ENCODE data around the gene USH2A. TPM values are rescaled to one million over a fixed set of nuclear protein-coding genes. Genes with fewer than 3 reads are reported as not detected.

The USH2A gene
- total RNA-seq, 2 experiments from 2014 or later: not detected

- H3K9me3 Mint-ChIP-seq: peaks cover 8% of the 10 kb centered on the region
- POLR2A ChIA-PET: no interaction called here
Measured at GRCh38 chr1:215844266-215844665, 579.0 kb downstream of the USH2A start.

GRCh38 chr1:215842905-215843304 lies 580.3 kb downstream of the USH2A start:
- CTCF ChIA-PET: interaction anchor here (0.7 kb wide), 1 partner anchor 26 kb away, joined by 3 read pairs; no protein-coding TSS in a partner anchor
- DNase-seq: no peak
- no peaks in the 10 kb centered on the region for H3K4me1 Mint-ChIP-seq
- H3K4me3 Mint-ChIP-seq: no peak overlapping the region
- no peak overlapping the region for H3K27ac Mint-ChIP-seq
- no peaks in the 10 kb centered on the region for H3K27me3 Mint-ChIP-seq
- H3K36me3 Mint-ChIP-seq (ENCODE audit: low read depth): no peaks in the 10 kb centered on the region
- peaks cover 8% of the 10 kb centered on the region for H3K9me3 Mint-ChIP-seq
- POLR2A ChIA-PET: no interaction called here

More at GRCh38 chr1:215844266-215844665, 579.0 kb downstream of the USH2A start:
- H3K4me1 Mint-ChIP-seq: no peaks in the 10 kb centered on the region
- no peak for DNase-seq
- CTCF ChIA-PET: no interaction called here
- H3K27me3 Mint-ChIP-seq: no peaks in the 10 kb centered on the region
- H3K4me3 Mint-ChIP-seq: no peak overlapping the region
- H3K36me3 Mint-ChIP-seq (ENCODE audit: low read depth): no peaks in the 10 kb centered on the region
- H3K27ac Mint-ChIP-seq: no peak overlapping the region

GRCh38 chr1:215835951-215836350 lies 587.3 kb downstream of the USH2A start:
- ChIA-PET CTCF (no interaction called here), POLR2A (no interaction called here)
- Mint-ChIP-seq H3K4me1 (no peaks in the 10 kb centered on the region), H3K36me3 (ENCODE audit: low read depth) (no peaks in the 10 kb centered on the region), H3K9me3 (no peaks in the 10 kb centered on the region), H3K27me3 (no peaks in the 10 kb centered on the region), H3K4me3 (no peak overlapping the region), H3K27ac (no peak overlapping the region)
- no peak for DNase-seq

GRCh38 chr1:215833941-215834729 lies 589.1 kb downstream of the USH2A start:
- DNase-seq: no peak
- Mint-ChIP-seq H3K27me3 (no peaks in the 10 kb centered on the region), H3K4me3 (no peak overlapping the region), H3K9me3 (no peaks in the 10 kb centered on the region), H3K27ac (no peak overlapping the region), H3K36me3 (ENCODE audit: low read depth) (no peaks in the 10 kb centered on the region), H3K4me1 (no peaks in the 10 kb centered on the region)
- POLR2A ChIA-PET: no interaction called here
- CTCF ChIA-PET: no interaction called here

GRCh38 chr1:215830226-215830810 lies 592.9 kb downstream of the USH2A start:
- ChIA-PET POLR2A (no interaction called here), CTCF (no interaction called here)
- no peak overlapping the region for H3K4me3 Mint-ChIP-seq
- DNase-seq: no peak
- no peaks in the 10 kb centered on the region for H3K4me1 Mint-ChIP-seq
- no peak overlapping the region for H3K27ac Mint-ChIP-seq
- H3K36me3 Mint-ChIP-seq (ENCODE audit: low read depth): no peaks in the 10 kb centered on the region
- H3K27me3 Mint-ChIP-seq: no peaks in the 10 kb centered on the region
- peaks cover 3% of the 10 kb centered on the region for H3K9me3 Mint-ChIP-seq

GRCh38 chr1:215825056-215825455 lies 598.2 kb downstream of the USH2A start:
- Mint-ChIP-seq H3K9me3 (peaks cover 7% of the 10 kb centered on the region), H3K27ac (no peak overlapping the region)

GRCh38 chr1:215824245-215824644 lies 599.0 kb downstream of the USH2A start:
- Mint-ChIP-seq H3K9me3 (peaks cover 7% of the 10 kb centered on the region), H3K4me3 (no peak overlapping the region), H3K36me3 (ENCODE audit: low read depth) (no peaks in the 10 kb centered on the region), H3K4me1 (no peaks in the 10 kb centered on the region), H3K27ac (no peak overlapping the region), H3K27me3 (no peaks in the 10 kb centered on the region)
- ChIA-PET CTCF (no interaction called here), POLR2A (no interaction called here)
- DNase-seq: no peak

More at GRCh38 chr1:215825056-215825455, 598.2 kb downstream of the USH2A start:
- Mint-ChIP-seq H3K4me1 (no peaks in the 10 kb centered on the region), H3K4me3 (no peak overlapping the region), H3K27me3 (no peaks in the 10 kb centered on the region), H3K36me3 (ENCODE audit: low read depth) (no peaks in the 10 kb centered on the region)
- CTCF ChIA-PET: no interaction called here
- DNase-seq: no peak
- POLR2A ChIA-PET: no interaction called here

GRCh38 chr1:215819114-215819513 lies 604.1 kb downstream of the USH2A start:
- no peaks in the 10 kb centered on the region for H3K9me3 Mint-ChIP-seq
- H3K36me3 Mint-ChIP-seq (ENCODE audit: low read depth): no peaks in the 10 kb centered on the region
- H3K4me1 Mint-ChIP-seq: no peaks in the 10 kb centered on the region
- CTCF ChIA-PET: no interaction called here
- DNase-seq: no peak
- no peak overlapping the region for H3K4me3 Mint-ChIP-seq
- H3K27ac Mint-ChIP-seq: no peak overlapping the region
- POLR2A ChIA-PET: no interaction called here
- no peaks in the 10 kb centered on the region for H3K27me3 Mint-ChIP-seq

GRCh38 chr1:215807911-215808436 lies 615.3 kb downstream of the USH2A start:
- Mint-ChIP-seq H3K4me3 (no peak overlapping the region), H3K4me1 (no peaks in the 10 kb centered on the region), H3K36me3 (ENCODE audit: low read depth) (no peaks in the 10 kb centered on the region), H3K9me3 (peaks cover 20% of the 10 kb centered on the region), H3K27ac (no peak overlapping the region), H3K27me3 (no peaks in the 10 kb centered on the region)
- ChIA-PET POLR2A (no interaction called here), CTCF (no interaction called here)
- DNase-seq: no peak

- H3K4me1 Mint-ChIP-seq: no peaks in the 10 kb centered on the region
- POLR2A ChIA-PET: no interaction called here
- H3K9me3 Mint-ChIP-seq: peaks cover 14% of the 10 kb centered on the region
- DNase-seq: no peak
- H3K4me3 Mint-ChIP-seq: no peak overlapping the region
- no peak overlapping the region for H3K27ac Mint-ChIP-seq
- H3K27me3 Mint-ChIP-seq: no peaks in the 10 kb centered on the region
- H3K36me3 Mint-ChIP-seq (ENCODE audit: low read depth): no peaks in the 10 kb centered on the region
- CTCF ChIA-PET: no interaction called here
Measured at GRCh38 chr1:215807218-215807617, 616.0 kb downstream of the USH2A start.

- H3K4me3 Mint-ChIP-seq: no peak overlapping the region
- peaks cover 7% of the 10 kb centered on the region for H3K9me3 Mint-ChIP-seq
- DNase-seq: no peak
- ChIA-PET POLR2A (no interaction called here), CTCF (no interaction called here)
- no peaks in the 10 kb centered on the region for H3K36me3 Mint-ChIP-seq (ENCODE audit: low read depth)
- no peaks in the 10 kb centered on the region for H3K4me1 Mint-ChIP-seq
- H3K27ac Mint-ChIP-seq: no peak overlapping the region
- H3K27me3 Mint-ChIP-seq: no peaks in the 10 kb centered on the region
Measured at GRCh38 chr1:215797859-215798258, 625.4 kb downstream of the USH2A start.

- H3K36me3 Mint-ChIP-seq (ENCODE audit: low read depth): no peaks in the 10 kb centered on the region
- H3K27me3 Mint-ChIP-seq: no peaks in the 10 kb centered on the region
- H3K9me3 Mint-ChIP-seq: peaks cover 2% of the 10 kb centered on the region
- POLR2A ChIA-PET: no interaction called here
- no peaks in the 10 kb centered on the region for H3K4me1 Mint-ChIP-seq
- CTCF ChIA-PET: no interaction called here
- no peak for DNase-seq
- H3K4me3 Mint-ChIP-seq: no peak overlapping the region
- no peak overlapping the region for H3K27ac Mint-ChIP-seq
Measured at GRCh38 chr1:215794156-215794555, 629.1 kb downstream of the USH2A start.

GRCh38 chr1:215793180-215793579 lies 630.1 kb downstream of the USH2A start:
- no peak for DNase-seq
- no peaks in the 10 kb centered on the region for H3K36me3 Mint-ChIP-seq (ENCODE audit: low read depth)
- no peaks in the 10 kb centered on the region for H3K4me1 Mint-ChIP-seq
- no peaks in the 10 kb centered on the region for H3K9me3 Mint-ChIP-seq
- ChIA-PET POLR2A (no interaction called here), CTCF (no interaction called here)
- H3K27me3 Mint-ChIP-seq: no peaks in the 10 kb centered on the region
- no peak overlapping the region for H3K4me3 Mint-ChIP-seq
- no peak overlapping the region for H3K27ac Mint-ChIP-seq

- H3K9me3 Mint-ChIP-seq: no peaks in the 10 kb centered on the region
- POLR2A ChIA-PET: no interaction called here
- H3K4me1 Mint-ChIP-seq: no peaks in the 10 kb centered on the region
- DNase-seq: no peak
- H3K27me3 Mint-ChIP-seq: no peaks in the 10 kb centered on the region
- CTCF ChIA-PET: no interaction called here
- H3K36me3 Mint-ChIP-seq (ENCODE audit: low read depth): no peaks in the 10 kb centered on the region
- H3K27ac Mint-ChIP-seq: no peak overlapping the region
- H3K4me3 Mint-ChIP-seq: no peak overlapping the region
Measured at GRCh38 chr1:215792446-215792845, 630.8 kb downstream of the USH2A start.

All from activated CD4-positive, alpha-beta T cell treated with anti-CD3 and anti-CD28 coated beads, Interleukin-2, amount 10 ng/mL, durations not matched to agents 7 days and 5 days (primary cell).